HPDE6-E6E7 (cell line): ENCODE results near the gene SIRPG.
"Not testable (repeated sequence)": the region's sequence is repeated elsewhere in the genome, so short reads cannot be mapped to it uniquely, and the experiment has no call there.

Experiments used
- DNase-seq: peaks from one replicate; pipeline ENCODE4 v3.0.0; 2011; ENCODE audit warnings: missing footprints; ENCODE audit errors: extremely low spot score

The SIRPG gene

GRCh38 chr20:1635291-1635979 is 22.1 kb downstream of the SIRPG start:
- DNase-seq: no peak

GRCh38 chr20:1633535-1633934 is 24.0 kb downstream of the SIRPG start:
- DNase-seq: no peak

GRCh38 chr20:1632178-1632577 is 25.4 kb downstream of the SIRPG start:
- no peak for DNase-seq

- no peak for DNase-seq
These were observed 26.0 kb downstream of the SIRPG start for GRCh38 chr20:1631309-1632151.

GRCh38 chr20:1630186-1630585 is 27.4 kb downstream of the SIRPG start:
- no peak for DNase-seq

- DNase-seq: no peak
These were observed 28.3 kb downstream of the SIRPG start for GRCh38 chr20:1629321-1629720.

DNA sequence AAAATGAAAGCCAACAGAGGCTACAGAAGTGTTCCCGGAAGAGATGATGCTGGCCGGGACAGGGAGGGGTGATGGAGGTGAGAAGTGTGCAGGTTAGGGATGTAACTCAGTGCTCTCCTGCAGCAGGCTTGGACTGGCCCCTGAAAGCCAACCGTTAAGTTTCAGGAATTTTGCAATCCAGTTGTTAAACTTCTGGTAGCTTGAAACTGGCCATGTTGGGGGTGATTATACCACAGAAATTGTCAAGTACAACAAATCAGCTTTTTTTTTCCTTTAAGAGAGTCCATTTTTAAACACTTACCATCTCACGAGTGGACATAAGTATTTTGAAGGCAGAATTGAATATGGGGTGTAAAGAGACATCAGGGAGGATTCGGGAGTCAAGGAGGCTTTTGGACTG is 29.0 kb downstream of the SIRPG start:
- DNase-seq: no peak

DNA sequence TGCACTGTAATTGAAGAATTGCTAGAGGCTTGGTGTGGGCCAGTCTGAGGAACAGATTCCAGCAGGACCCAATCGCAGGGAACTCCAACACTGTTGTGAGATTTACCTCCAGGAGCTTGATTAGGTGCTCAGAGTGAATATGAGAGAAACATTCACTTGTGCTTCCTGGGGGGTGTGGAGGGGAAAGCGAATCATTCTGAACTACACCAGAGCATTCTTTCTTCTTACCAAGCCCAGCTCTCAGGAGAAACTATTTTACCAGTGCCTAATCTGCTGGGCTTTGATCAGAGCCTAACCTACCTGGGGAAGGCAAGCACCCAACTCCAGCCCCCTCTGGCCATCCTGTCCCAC is 30.4 kb downstream of the SIRPG start:
- no peak for DNase-seq

DNA sequence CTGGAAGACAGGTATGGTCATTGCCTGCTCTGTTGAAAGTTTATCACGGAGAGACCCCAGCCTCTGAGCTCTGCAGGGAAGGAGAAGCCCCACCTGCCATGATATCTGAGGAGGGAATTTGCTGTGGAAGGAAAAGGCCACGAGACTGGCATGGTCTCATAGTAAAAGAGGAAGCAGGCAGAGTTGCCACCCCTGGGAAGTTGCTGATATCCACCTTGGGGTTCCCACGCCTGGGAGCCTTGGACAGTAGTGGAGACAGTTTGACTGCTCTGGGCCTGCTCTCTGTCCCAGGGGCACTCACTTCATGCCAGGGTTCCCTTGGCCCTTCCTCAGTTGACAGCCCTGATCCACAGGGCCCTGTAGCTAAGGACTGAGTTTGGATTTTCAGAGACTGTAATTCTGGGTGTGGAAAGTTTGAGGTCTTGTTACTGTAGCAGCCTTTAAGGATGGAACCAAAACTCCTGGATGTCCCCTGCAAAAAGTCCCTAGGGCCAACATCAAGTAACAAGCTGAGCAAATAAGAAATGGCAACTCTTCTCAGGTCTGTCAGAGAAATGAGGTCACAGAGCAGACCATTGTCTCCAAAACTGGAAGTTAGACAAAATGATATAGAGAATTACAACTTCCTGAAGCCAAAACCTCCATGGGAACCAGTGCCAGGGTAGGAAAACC is 30.9 kb downstream of the SIRPG start:
- no peak for DNase-seq

- DNase-seq: no peak
These were observed 32.4 kb downstream of the SIRPG start for GRCh38 chr20:1625083-1625690.

- no peak for DNase-seq
These were observed 33.9 kb downstream of the SIRPG start for GRCh38 chr20:1623501-1624205.

- DNase-seq: no peak
These were observed 35.1 kb downstream of the SIRPG start for GRCh38 chr20:1622450-1622849.

GRCh38 chr20:1621316-1621715 is 36.3 kb downstream of the SIRPG start:
- no peak for DNase-seq

DNA sequence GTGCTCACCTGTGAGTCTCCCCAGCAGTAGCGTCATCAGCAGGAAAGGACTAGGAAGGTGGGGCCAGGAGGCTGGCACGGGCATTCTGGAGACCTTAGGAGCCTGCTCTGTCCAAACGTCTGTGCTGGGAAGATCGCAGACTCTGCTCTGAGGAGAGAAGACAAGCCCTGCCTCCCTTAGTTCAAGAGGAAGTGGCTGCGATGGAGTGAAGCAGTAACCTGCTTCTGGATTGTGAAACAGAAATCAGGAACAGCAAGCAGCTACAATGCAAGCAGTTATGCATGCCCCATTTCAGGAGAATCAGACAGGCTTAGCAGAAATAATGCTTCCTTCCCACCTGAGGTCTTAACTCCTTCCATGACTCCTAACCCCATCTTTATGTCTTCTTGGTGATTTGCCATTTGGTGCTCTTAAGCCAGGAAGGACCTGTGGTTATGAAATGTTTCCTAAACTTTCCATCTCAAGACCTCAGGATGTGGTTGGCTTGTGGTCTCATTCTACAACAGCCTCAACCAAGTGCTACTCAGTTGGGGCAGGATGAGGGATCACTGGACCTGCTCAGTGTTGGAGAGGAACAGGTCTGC is 37.6 kb downstream of the SIRPG start, which contains the start of gene SIRPB1:
SIRPB1 (minus strand) TSS at position 149 of the 584 bp plus-strand sequence; CDS start at position 84, 65 bp downstream.
- no peak for DNase-seq

DNA sequence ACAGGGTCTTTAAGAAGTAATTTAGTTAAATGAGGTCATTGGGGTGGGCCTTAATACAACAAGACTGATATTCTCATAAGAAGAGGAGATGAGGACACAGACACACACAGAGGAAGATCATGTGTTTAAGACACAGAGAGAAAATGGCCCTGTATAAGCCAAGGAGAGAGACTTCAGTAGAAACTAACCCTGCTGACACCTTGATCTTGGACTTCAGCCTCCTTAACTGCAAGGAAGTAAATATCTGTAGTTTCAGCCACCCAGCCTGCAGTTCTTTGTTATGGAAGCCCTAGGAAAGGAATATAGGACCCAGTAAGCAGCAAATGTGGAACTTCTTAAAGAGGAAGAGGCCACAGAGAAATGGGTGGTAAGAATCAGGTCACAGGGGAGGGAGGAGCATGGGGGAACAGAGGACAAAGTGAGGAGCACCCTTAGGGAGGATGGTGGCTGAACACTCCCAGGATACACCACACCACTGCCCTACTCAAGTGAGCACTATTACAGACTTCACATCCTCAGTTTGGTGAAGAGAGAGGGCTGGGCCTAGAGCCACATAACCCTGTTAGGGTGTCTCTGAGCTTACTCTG is 38.5 kb downstream of the SIRPG start:
- DNase-seq: no peak

DNA sequence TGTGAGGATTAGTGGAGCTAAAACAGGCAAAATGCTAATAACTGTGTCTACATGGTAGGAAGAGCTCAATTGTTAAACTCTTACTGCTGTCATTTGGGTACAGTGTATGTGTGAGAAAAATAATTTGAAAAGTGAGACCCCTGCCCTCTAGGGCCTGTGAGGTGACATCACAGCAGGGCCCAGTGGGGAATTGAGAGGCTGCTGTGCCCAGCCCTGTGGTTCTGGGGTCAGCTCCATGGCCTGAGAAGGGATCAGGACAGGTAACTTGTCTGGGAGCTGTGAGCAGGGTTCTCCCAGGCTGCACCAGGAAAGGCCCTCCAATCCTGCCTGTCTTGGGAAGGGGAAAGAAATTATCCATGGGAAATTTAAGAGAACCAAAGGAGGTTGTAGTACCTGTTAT is 39.1 kb downstream of the SIRPG start:
- no peak for DNase-seq

GRCh38 chr20:1616858-1617434 is 40.6 kb downstream of the SIRPG start:
- no peak for DNase-seq

- DNase-seq: not testable (repeated sequence)
These were observed 47.2 kb downstream of the SIRPG start for GRCh38 chr20:1610404-1610803.

- not testable (repeated sequence) for DNase-seq
These were observed 48.8 kb downstream of the SIRPG start for GRCh38 chr20:1608678-1609347.

DNA sequence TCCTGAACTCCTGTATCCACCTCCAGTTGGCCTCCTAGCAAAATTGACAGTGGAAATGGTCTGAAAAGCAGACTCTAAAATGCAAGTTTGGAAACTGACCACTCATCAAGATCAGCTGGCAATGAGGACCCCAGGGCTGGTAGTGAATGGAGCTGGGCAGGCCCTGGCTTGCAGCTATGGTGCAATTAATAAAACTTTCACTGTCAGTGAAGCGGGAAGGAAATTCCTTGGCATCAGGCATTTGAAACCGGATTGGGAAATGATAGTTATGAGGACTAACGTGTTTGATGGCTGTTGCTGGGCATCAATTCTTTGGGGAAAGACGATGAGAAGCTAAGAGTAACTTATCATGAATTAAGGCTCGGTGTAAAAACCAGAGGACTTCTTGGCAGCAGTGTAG is 56.8 kb downstream of the SIRPG start:
- no peak for DNase-seq
